H1 (cell line): ENCODE data around the gene DCAF15. TPM values are rescaled to one million over a fixed set of nuclear protein-coding genes. Genes with fewer than 3 reads are reported as not detected.
A peak's percentile ranks its signal among the peaks of the same experiment; 100 is the strongest.

Source experiments
- CTCF ChIA-PET: fragments of 300-600 bp; sonication (Branson Sonifier 250); formaldehyde crosslinking; loops from one replicate; lab custom pipeline; 2021; ENCODE audit not compliant: partially characterized antibody; lab: Charles Lee
- POLR2A ChIA-PET: fragments of 300-600 bp; sonication (Branson Sonifier 250); formaldehyde crosslinking; loops from one replicate; lab custom pipeline; 2021; ENCODE audit warnings: inconsistent platforms; ENCODE audit not compliant: partially characterized antibody; lab: Charles Lee
- DNase-seq, 2 experiments: peaks; one replicate each; pipeline versions ENCODE4 v3.0.0 to v3.0.0-alpha.2; 2010 to 2022; ENCODE audit warnings: low spot score in 2 of 2, low read depth in 1 of 2, mixed read lengths in 1 of 2
- FAIRE-seq: peaks from 2 replicates; lab custom pipeline; 2011; peaks lifted over from hg19 to GRCh38; lab: Jason Lieb, UNC
- H2AFZ ChIP-seq: 2 replicates; pipeline ENCODE4 v1.8.1; 2012; ENCODE audit warnings: low read length, inconsistent platforms
- H2AK5ac ChIP-seq: 2 replicates; pipeline ENCODE4 v1.6.1; 2013; ENCODE audit warnings: low read depth, low read length
- H2BK120ac ChIP-seq: replicated peaks from 2 replicates; pipeline ENCODE3; 2013; ENCODE audit warnings: low read depth, low read length, inconsistent platforms
- H2BK12ac ChIP-seq: 2 replicates; pipeline ENCODE4 v1.6.1; 2013; ENCODE audit warnings: low read depth, low read length
- H2BK15ac ChIP-seq: 2 replicates; pipeline ENCODE4 v1.6.1; 2013; ENCODE audit warnings: low read length
- H2BK20ac ChIP-seq: 2 replicates; pipeline ENCODE4 v1.6.1; 2013; ENCODE audit warnings: low read length
- H2BK5ac ChIP-seq: 2 replicates; pipeline ENCODE4 v1.6.1; 2013; ENCODE audit warnings: low read depth, low read length
- H3K14ac ChIP-seq: 2 replicates; pipeline ENCODE4 v1.6.1; 2013; ENCODE audit warnings: inconsistent platforms; ENCODE audit not compliant: insufficient read length
- H3K18ac ChIP-seq: 2 replicates; pipeline ENCODE4 v1.6.1; 2013; ENCODE audit warnings: low read length; ENCODE audit errors: extremely low read depth
- H3K23ac ChIP-seq: 2 replicates; pipeline ENCODE4 v1.6.1; 2013; ENCODE audit warnings: inconsistent platforms; ENCODE audit not compliant: insufficient read length
- H3K23me2 ChIP-seq: 2 replicates; pipeline ENCODE4 v1.6.1; 2013; ENCODE audit warnings: low read depth, low read length
- H3K27ac ChIP-seq: 2 replicates; pipeline ENCODE4 v1.6.1; 2011; ENCODE audit warnings: low read depth, low read length, inconsistent platforms
- H3K27me3 ChIP-seq, 4 experiments: replicated peaks in 1 of 4; 1 replicate in 1 of 4; 2 replicates in 3 of 4; pipeline versions ENCODE4 v1.6.1 to v1.8.1; 2011 to 2013; ENCODE audit warnings: low read length in 3 of 4, mild to moderate bottlenecking in 3 of 4, inconsistent platforms in 2 of 4, mixed read lengths in 2 of 4, moderate library complexity in 1 of 4; ENCODE audit not compliant: control insufficient read depth in 3 of 4, insufficient read depth in 3 of 4; ENCODE audit errors: extremely low read depth in 1 of 4
- H3K36me3 ChIP-seq, 4 experiments: 2 replicates each; pipeline versions ENCODE4 v1.6.1 to v1.8.1; 2011 to 2013; ENCODE audit warnings: mild to moderate bottlenecking in 4 of 4, low read length in 3 of 4, moderate library complexity in 2 of 4, control low read depth in 1 of 4, inconsistent platforms in 1 of 4; ENCODE audit not compliant: insufficient read depth in 4 of 4, control insufficient read depth in 2 of 4
- H3K4ac ChIP-seq: replicated peaks from 2 replicates; pipeline ENCODE3; 2013; ENCODE audit warnings: low read length, low read depth, mixed read lengths, inconsistent platforms; ENCODE audit not compliant: insufficient read length
- H3K4me1 ChIP-seq, 4 experiments: replicated peaks in 1 of 4; 1 replicate in 1 of 4; 2 replicates in 3 of 4; pipeline versions ENCODE4 v1.6.1 to v1.8.1; 2011 to 2013; ENCODE audit warnings: low read length in 3 of 4, inconsistent platforms in 2 of 4, mixed read lengths in 1 of 4; ENCODE audit not compliant: insufficient read depth in 4 of 4, control insufficient read depth in 3 of 4
- H3K4me2 ChIP-seq, 2 experiments: 2 replicates each; pipeline versions ENCODE4 v1.6.1 to v1.8.1; 2011 to 2013; ENCODE audit warnings: low read depth in 2 of 2, low read length in 2 of 2, control low read depth in 1 of 2, inconsistent platforms in 1 of 2, mild to moderate bottlenecking in 1 of 2; ENCODE audit not compliant: insufficient read depth in 1 of 2
- H3K4me3 ChIP-seq, 4 experiments: fragments of 200-600, 300-600 bp in 1 of 4; sonication (generic), shearing (Covaris generic), sonication (Bioruptor Twin) in 1 of 4; 2 replicates each; pipeline versions ENCODE4 v1.5.1 to v1.8.1; 2011 to 2016; ENCODE audit warnings: low read length in 4 of 4, low read depth in 3 of 4, control low read depth in 2 of 4, inconsistent platforms in 2 of 4, mild to moderate bottlenecking in 2 of 4, mixed read lengths in 1 of 4, moderate library complexity in 1 of 4; ENCODE audit not compliant: insufficient read depth in 2 of 4; ENCODE audit errors: extremely low read depth in 1 of 4
- H3K56ac ChIP-seq: replicated peaks from 2 replicates; pipeline ENCODE3; 2013; ENCODE audit warnings: low read depth, mild to moderate bottlenecking, mixed read lengths, low read length, inconsistent platforms; ENCODE audit not compliant: insufficient read length
- H3K79me1 ChIP-seq: 2 replicates; pipeline ENCODE4 v1.6.1; 2013; ENCODE audit warnings: low read depth, low read length, control low read depth
- H3K79me2 ChIP-seq, 2 experiments: 2 replicates each; pipeline versions ENCODE4 v1.6.1 to v1.8.1; 2012 to 2013; ENCODE audit warnings: low read length in 2 of 2, mild to moderate bottlenecking in 2 of 2, inconsistent platforms in 1 of 2; ENCODE audit not compliant: insufficient read depth in 2 of 2, control insufficient read depth in 1 of 2
- H3K9ac ChIP-seq, 4 experiments: replicated peaks in 1 of 4; 1 replicate in 1 of 4; 2 replicates in 3 of 4; pipeline versions ENCODE4 v1.6.1 to v1.8.1; 2011 to 2013; ENCODE audit warnings: low read depth in 3 of 4, low read length in 3 of 4, control low read depth in 2 of 4, mild to moderate bottlenecking in 2 of 4, moderate library complexity in 2 of 4, inconsistent platforms in 1 of 4; ENCODE audit errors: extremely low read depth in 1 of 4
- H3K9me3 ChIP-seq, 2 experiments: 2 replicates each; pipeline versions ENCODE4 v1.6.1 to v1.8.1; 2012 to 2013; ENCODE audit warnings: mild to moderate bottlenecking in 2 of 2, moderate library complexity in 2 of 2, control low read depth in 1 of 2, inconsistent platforms in 1 of 2, low read depth in 1 of 2, low read length in 1 of 2, mixed read lengths in 1 of 2; ENCODE audit not compliant: insufficient read depth in 2 of 2
- H4K20me1 ChIP-seq, 2 experiments: replicated peaks in 1 of 2; 2 replicates each; pipeline versions ENCODE3 to v1.8.1; 2011 to 2013; ENCODE audit warnings: inconsistent platforms in 2 of 2, low read length in 2 of 2, mild to moderate bottlenecking in 1 of 2; ENCODE audit not compliant: insufficient read depth in 2 of 2, control insufficient read depth in 1 of 2
- H4K5ac ChIP-seq: 2 replicates; pipeline ENCODE4 v1.6.1; 2013; ENCODE audit warnings: low read length, low read depth, mixed read lengths, inconsistent platforms; ENCODE audit not compliant: insufficient read length
- H4K8ac ChIP-seq: 2 replicates; pipeline ENCODE4 v1.8.0; 2013; ENCODE audit warnings: mild to moderate bottlenecking, moderate library complexity, low read length, inconsistent platforms; ENCODE audit not compliant: insufficient read depth; ENCODE audit errors: extremely low read depth
- H4K91ac ChIP-seq: replicated peaks from 2 replicates; pipeline ENCODE3; 2013; ENCODE audit warnings: low read length, mixed read lengths, inconsistent platforms; ENCODE audit not compliant: insufficient read length
- ATF3 ChIP-seq: IDR thresholded peaks from 2 replicates; pipeline ENCODE4 v1.6.1; 2011; ENCODE audit warnings: low read depth, mild to moderate bottlenecking, low read length; ENCODE audit not compliant: insufficient read depth
- BACH1 ChIP-seq: IDR thresholded peaks from 2 replicates; pipeline ENCODE4 v1.6.1; 2012; ENCODE audit warnings: low read length, improper control_type of control experiment
- FOSL1 ChIP-seq: IDR thresholded peaks from 2 replicates; pipeline ENCODE4 v1.6.1; 2011; ENCODE audit warnings: mild to moderate bottlenecking, low read depth, low read length, moderate library complexity; ENCODE audit not compliant: insufficient read depth
- HDAC2 ChIP-seq, 2 experiments: fragments of 300-600 bp in 1 of 2; sonication (generic) in 1 of 2; IDR thresholded peaks; 2 replicates each; pipeline ENCODE4 v1.6.1; 2011 to 2012; ENCODE audit warnings: low read depth in 2 of 2, low read length in 2 of 2, mild to moderate bottlenecking in 2 of 2, moderate library complexity in 2 of 2, borderline replicate concordance in 1 of 2, inconsistent platforms in 1 of 2
- KDM5A ChIP-seq: fragments of 200-600 bp; IDR thresholded peaks from 2 replicates; pipeline ENCODE4 v1.7.1; 2012; ENCODE audit warnings: mild to moderate bottlenecking, low read length, inconsistent platforms, mixed read lengths
- MAFK ChIP-seq: IDR thresholded peaks from 2 replicates; pipeline ENCODE4 v1.6.1; 2012; ENCODE audit warnings: low read depth, mild to moderate bottlenecking, improper control_type of control experiment, low read length
- NANOG ChIP-seq: IDR thresholded peaks from 2 replicates; pipeline ENCODE4 v1.6.1; 2011; ENCODE audit warnings: low read length, low read depth, mild to moderate bottlenecking, inconsistent platforms; ENCODE audit not compliant: insufficient read depth, poor library complexity, severe bottlenecking
- RAD21 ChIP-seq, 2 experiments: IDR thresholded peaks in 1 of 2; conservative IDR thresholded peaks in 1 of 2; 2 replicates each; pipeline ENCODE4 v1.6.1; 2011; ENCODE audit warnings: low read depth in 2 of 2, low read length in 2 of 2, improper control_type of control experiment in 1 of 2, inconsistent platforms in 1 of 2, mild to moderate bottlenecking in 1 of 2, moderate library complexity in 1 of 2
- SP2 ChIP-seq: IDR thresholded peaks from 2 replicates; pipeline ENCODE4 v1.6.1; 2012; ENCODE audit warnings: mild to moderate bottlenecking, low read length, inconsistent platforms
- SRF ChIP-seq: IDR thresholded peaks from 2 replicates; pipeline ENCODE4 v1.6.1; 2011; ENCODE audit warnings: mild to moderate bottlenecking, low read depth, low read length, moderate library complexity
- USF2 ChIP-seq: IDR thresholded peaks from 2 replicates; pipeline ENCODE4 v1.6.1; 2011; ENCODE audit warnings: low read length, improper control_type of control experiment
- WGBS, 2 experiments: shearing (Covaris generic) in 1 of 2; methylation state at CpG; one replicate each; pipeline versions ENCODE4 v1.1.6 to v1.1.7; 2013 to 2015; ENCODE audit warnings: low lambda C conversion rate in 2 of 2, mixed read lengths in 2 of 2, inconsistent platforms in 1 of 2, low coverage in 1 of 2, missing lambda C conversion rate in 1 of 2; ENCODE audit not compliant: insufficient replicate concordance in 2 of 2, insufficient coverage in 1 of 2, insufficient read length in 1 of 2; ENCODE audit errors: extremely low coverage in 1 of 2, missing lambda C conversion rate in 1 of 2; 5-methylcytosine and 5-hydroxymethylcytosine counted together
- polyA plus RNA-seq, 7 experiments: library from polyadenylated mRNA; depleted of rRNA in 3 of 7; stranded (reverse) in 5 of 7; unstranded in 2 of 7; fragments of >200 nt in 5 of 7; fragments of 200-250 nt in 2 of 7; gene quantifications; 1 replicate in 5 of 7; 2 replicates in 1 of 7; 4 replicates in 1 of 7; pipeline versions ENCODE4 v1.2.1 to v1.2.3, GENCODE V29; 2011 to 2013; ENCODE audit warnings: missing spikeins in 2 of 7, mixed read lengths in 2 of 7
- total RNA-seq: library from RNA; stranded (reverse); fragmentation: NEBNext Ultra II Directional; extraction: Animal tissue kit (Norgen Biotek cat#: 25700); gene quantifications from 2 replicates; pipeline ENCODE4 v1.2.1, GENCODE V29; 2021

The DCAF15 gene
- total and polyA plus RNA-seq, 2 of the 8 experiments (the other 6 are each of a cell fraction or from before 2014, with no cell fraction given): 68.7 to 80.8 TPM

DNA sequence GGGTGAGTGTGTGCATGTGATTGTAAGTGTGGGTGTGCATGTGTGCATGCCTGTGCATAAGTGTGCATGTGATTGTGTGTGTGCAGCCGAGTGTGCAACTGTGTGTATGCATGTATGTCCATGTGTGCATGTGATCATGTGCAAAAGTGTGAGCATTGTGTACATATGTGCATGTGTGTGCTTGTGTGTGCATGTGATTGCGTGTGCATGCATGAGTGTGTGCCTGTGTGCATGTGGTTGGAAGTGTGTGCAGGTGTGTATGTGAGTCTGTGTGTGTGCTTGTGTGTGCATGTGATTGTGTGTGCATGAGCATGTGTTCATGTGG lies 17.6 kb upstream of the DCAF15 start:
- peaks cover 0 to 2% (median 0%) of the 10 kb centered on the region in 4 experiments; a peak in 1 of 7 replicates for H3K27me3 ChIP-seq
- H4K91ac ChIP-seq: no peak overlapping the region
- H3K36me3 ChIP-seq: peaks cover 0 to 9% (median 0%) of the 10 kb centered on the region in 4 experiments; a peak in 2 of 8 replicates
- H2BK5ac ChIP-seq: 0 out of 2 replicates have a peak overlapping the region, but pooled peaks have one; percentile 15
- peaks cover 14% of the 10 kb centered on the region; the same call in 1 of the 2 replicates for H3K23me2 ChIP-seq
- no peak overlapping the region for H3K27ac ChIP-seq
- H2BK120ac ChIP-seq: no peak overlapping the region
- H2BK20ac ChIP-seq: no peak overlapping the region
- FAIRE-seq: no peak
- H4K20me1 ChIP-seq: peaks cover 0 to 6% of the 10 kb centered on the region in 2 experiments
- 79% methylated on average over 2 of the region's 2 CpGs; no CpG with 5 or more reads in 1 of the 2 experiments for WGBS, 2 experiments
- H2AFZ ChIP-seq: no peak overlapping the region
- peak overlapping the region; percentile 28 for H3K4ac ChIP-seq
- H2AK5ac ChIP-seq: peak overlapping the region; percentile 28; the same call in 1 of the 2 replicates
- no peak overlapping the region for H3K56ac ChIP-seq
- ChIA-PET CTCF (interaction anchor here (0.6 to 2.9 kb wide), 11 partner anchors 13 to 137 kb away, joined by 3 to 19 read pairs (median 5); partner anchors contain the start of genes MISP3 and PALM3), POLR2A (interaction anchor here (1.1 to 5.4 kb wide), 5 partner anchors 11 to 53 kb away, joined by 3 to 39 read pairs (median 6); partner anchors contain the start of gene DCAF15)
- H3K14ac ChIP-seq: no peak overlapping the region
- DNase-seq: no peak
- H3K4me1 ChIP-seq: peaks cover 3 to 40% (median 19%) of the 10 kb centered on the region in 4 experiments
- H3K4me2 ChIP-seq: no peak overlapping the region
- no peaks in the 10 kb centered on the region for H3K79me2 ChIP-seq
- H3K9me3 ChIP-seq: no peaks in the 10 kb centered on the region
- H2BK12ac ChIP-seq: peak overlapping the region; percentile 63; the same call in 1 of the 2 replicates
- peak overlapping the region; percentile 2 for H3K23ac ChIP-seq
- no peak overlapping the region for H3K18ac ChIP-seq
- peaks cover 3% of the 10 kb centered on the region; the same call in 1 of the 2 replicates for H3K79me1 ChIP-seq
- H4K8ac ChIP-seq: no peak overlapping the region
- H3K4me3 ChIP-seq: no peak overlapping the region
- H4K5ac ChIP-seq: no peak overlapping the region
- H3K9ac ChIP-seq: peak overlapping the region in 1 of 4 experiments; percentile 25; a peak in 1 of 7 replicates
- H2BK15ac ChIP-seq: peak overlapping the region; percentile 23; the same call in 1 of the 2 replicates
- TF ChIP-seq BACH1: no peak
- no peak for TF ChIP-seq KDM5A
- no peak for TF ChIP-seq SP2
- TF ChIP-seq RAD21 (IDR thresholded peaks at IDR 0.05 in 1 of 2, conservative IDR thresholded peaks at IDR 0.05 in 1 of 2; ENCODE audit: low read depth in 2 of 2, low read length in 2 of 2): no peak
- no peak for TF ChIP-seq ATF3
- no peak for TF ChIP-seq MAFK
- TF ChIP-seq HDAC2 (IDR thresholded peaks at IDR 0.05; ENCODE audit: borderline replicate concordance in 1 of 2, low read depth in 2 of 2, low read length in 2 of 2): no peak
- TF ChIP-seq SRF: no peak
- TF ChIP-seq FOSL1: no peak
- TF ChIP-seq USF2: no peak
- TF ChIP-seq NANOG: no peak
